Measurements from ENCODE around the gene CLDN5. TPM values are rescaled to one million over a fixed set of nuclear protein-coding genes. Genes with fewer than 3 reads are reported as not detected.

The CLDN5 gene
- total RNA-seq, 1 experiment from 2014 or later = not detected

- Mint-ChIP-seq H3K27ac (ENCODE audit: unreplicated experiment) (no peak overlapping the region), H3K4me3 (ENCODE audit: unreplicated experiment) (no peak overlapping the region), H3K36me3 (ENCODE audit: insufficient read depth, unreplicated experiment) (no peaks in the 10 kb centered on the region), H3K9me3 (ENCODE audit: unreplicated experiment) (no peaks in the 10 kb centered on the region), H3K27me3 (ENCODE audit: insufficient read depth, unreplicated experiment) (peaks cover 12% of the 10 kb centered on the region), H3K4me1 (ENCODE audit: low read depth, unreplicated experiment) (no peaks in the 10 kb centered on the region)
- no peaks in the 10 kb centered on the region for H3K9me3 ChIP-seq
- H3K4me1 ChIP-seq = no peaks in the 10 kb centered on the region
- no peak for TF ChIP-seq CTCF (IDR thresholded peaks at IDR 0.05; ENCODE audit: insufficient read depth in 1 of 2, low read depth in 1 of 2, low read length in 1 of 2, severe bottlenecking in 1 of 2, unreplicated experiment in 1 of 2)
- H3K36me3 ChIP-seq (ENCODE audit: control insufficient read depth, insufficient read depth, low read length) = no peaks in the 10 kb centered on the region
- intact Hi-C loops (cut with micrococcal nuclease; ENCODE audit: unreplicated experiment) = no loop called here
- CTCF ChIA-PET = no interaction called here
- BruUV-seq (replicated peaks) = no TSS peak
- POLR2A ChIA-PET = no interaction called here
- no peak overlapping the region for H3K4me3 ChIP-seq (ENCODE audit: low read depth, low read length)
- DNase-seq = no peak
- no peaks in the 10 kb centered on the region; the same call in 1 of the 2 replicates for H3K27me3 ChIP-seq (replicated peaks; ENCODE audit: control insufficient read depth, insufficient read depth, low read length)
These were observed 43.2 kb upstream of the CLDN5 start for GRCh38 chr22:19567157-19568009.

- H3K27me3 ChIP-seq (replicated peaks; ENCODE audit: control insufficient read depth, insufficient read depth, low read length) = no peaks in the 10 kb centered on the region; the same call in 1 of the 2 replicates
- Mint-ChIP-seq H3K9me3 (ENCODE audit: unreplicated experiment) (no peaks in the 10 kb centered on the region), H3K36me3 (ENCODE audit: insufficient read depth, unreplicated experiment) (no peaks in the 10 kb centered on the region), H3K27ac (ENCODE audit: unreplicated experiment) (no peak overlapping the region), H3K4me1 (ENCODE audit: low read depth, unreplicated experiment) (no peaks in the 10 kb centered on the region), H3K4me3 (ENCODE audit: unreplicated experiment) (no peak overlapping the region), H3K27me3 (ENCODE audit: insufficient read depth, unreplicated experiment) (peaks cover 12% of the 10 kb centered on the region)
- no peak for TF ChIP-seq CTCF (IDR thresholded peaks at IDR 0.05; ENCODE audit: insufficient read depth in 1 of 2, low read depth in 1 of 2, low read length in 1 of 2, severe bottlenecking in 1 of 2, unreplicated experiment in 1 of 2)
- BruUV-seq (replicated peaks) = no TSS peak
- no peaks in the 10 kb centered on the region for H3K9me3 ChIP-seq
- H3K4me3 ChIP-seq (ENCODE audit: low read depth, low read length) = no peak overlapping the region
- CTCF ChIA-PET = interaction anchor here (0.6 kb wide), 1 partner anchor 65 kb away, joined by 3 read pairs; no protein-coding TSS in a partner anchor
- DNase-seq = no peak
- no peaks in the 10 kb centered on the region for H3K36me3 ChIP-seq (ENCODE audit: control insufficient read depth, insufficient read depth, low read length)
- POLR2A ChIA-PET = no interaction called here
- no peaks in the 10 kb centered on the region for H3K4me1 ChIP-seq
- intact Hi-C loops (cut with micrococcal nuclease; ENCODE audit: unreplicated experiment) = no loop called here
These were observed 42.3 kb upstream of the CLDN5 start for GRCh38 chr22:19566279-19567156.

Data from Caco-2 (cell line).